Stimulated activated CD4-positive, alpha-beta T cell treated with anti-CD3 and anti-CD28 coated beads, Interleukin-4, amount 100 ng/mL, for 4 hours (primary cell): ENCODE measurements around the gene SFXN5.

Experiments
- DNase-seq, 2 experiments: peaks; one replicate each; pipeline ENCODE4 v3.0.0-alpha.2; 2020

The SFXN5 gene

GRCh38 chr2:73009177-73009839 lies 62.2 kb downstream of the SFXN5 start:
- DNase-seq = no peak

GRCh38 chr2:73008766-73009135 lies 62.8 kb downstream of the SFXN5 start:
- no peak for DNase-seq

- no peak for DNase-seq
These were observed 63.3 kb downstream of the SFXN5 start for GRCh38 chr2:73007991-73008765.

GRCh38 chr2:73006969-73007710 lies 64.4 kb downstream of the SFXN5 start:
- no peak for DNase-seq

- no peak for DNase-seq
These were observed 66.5 kb downstream of the SFXN5 start for GRCh38 chr2:73004889-73005596.

- no peak for DNase-seq
These were observed 67.0 kb downstream of the SFXN5 start for GRCh38 chr2:73004466-73004865.

- no peak for DNase-seq
These were observed 68.5 kb downstream of the SFXN5 start for GRCh38 chr2:73003027-73003426.

- no peak for DNase-seq
These were observed 70.5 kb downstream of the SFXN5 start for GRCh38 chr2:73000808-73001570.

GRCh38 chr2:72999729-73000725 lies 71.5 kb downstream of the SFXN5 start:
- no peak for DNase-seq

- no peak for DNase-seq
These were observed 72.8 kb downstream of the SFXN5 start for GRCh38 chr2:72998724-72999123.

- DNase-seq = no peak
These were observed 73.3 kb downstream of the SFXN5 start for GRCh38 chr2:72998234-72998651.

GRCh38 chr2:72996117-72996502 lies 75.4 kb downstream of the SFXN5 start:
- no peak for DNase-seq

- DNase-seq = no peak
These were observed 75.9 kb downstream of the SFXN5 start for GRCh38 chr2:72995430-72996116.

GRCh38 chr2:72994991-72995380 lies 76.5 kb downstream of the SFXN5 start:
- DNase-seq = no peak

GRCh38 chr2:72994282-72994990 lies 77.1 kb downstream of the SFXN5 start:
- no peak for DNase-seq

GRCh38 chr2:72993933-72994280 lies 77.6 kb downstream of the SFXN5 start:
- DNase-seq = no peak

- peak in 1 of 2 experiments; percentile 24 for DNase-seq
These were observed 78.2 kb downstream of the SFXN5 start for GRCh38 chr2:72993147-72993932.

- no peak for DNase-seq
These were observed 78.8 kb downstream of the SFXN5 start for GRCh38 chr2:72992734-72993102.
